ENCODE data around the gene PCGF3.

PCGF3 gene

DNA sequence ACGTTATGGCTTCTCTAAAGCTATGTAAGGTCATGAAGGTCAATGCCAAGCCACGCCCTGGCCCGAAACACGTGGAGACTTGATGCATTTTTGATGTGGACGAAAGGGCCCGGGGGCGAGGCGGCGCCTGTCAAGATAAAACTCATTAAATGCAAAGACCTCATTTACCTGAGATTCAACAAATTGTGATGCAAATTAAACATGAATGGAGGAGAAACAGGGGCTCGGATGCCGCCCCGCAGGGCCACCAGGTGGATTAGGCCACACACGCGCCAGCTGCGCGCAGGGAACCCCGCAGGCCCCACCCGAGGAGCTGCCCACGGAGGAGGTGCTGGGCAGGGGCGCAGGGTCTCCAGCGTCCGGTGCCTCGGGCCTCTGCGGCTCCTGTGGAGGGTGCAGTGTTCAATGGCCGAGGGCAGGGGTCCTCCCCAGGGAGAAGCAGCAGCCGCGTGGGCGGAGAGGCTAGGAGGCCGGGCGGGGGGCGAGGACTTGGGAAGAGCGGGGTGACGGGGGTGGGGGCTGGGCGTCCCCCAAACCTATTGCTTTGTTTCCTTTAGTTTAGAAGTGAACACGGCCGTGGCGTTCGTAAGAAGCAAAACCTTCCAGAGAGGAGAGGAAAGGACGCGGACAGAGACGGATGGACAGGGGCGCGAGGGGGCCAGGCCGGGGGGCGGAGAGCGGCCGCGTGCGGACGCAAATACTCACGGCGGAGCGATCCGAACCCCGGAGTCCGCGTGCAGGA, 79.9 kb downstream of the PCGF3 start:
- no peak for DNase-seq

- DNase-seq, result no peak
Measured at GRCh38 chr4:786074-786741, 80.6 kb downstream of the PCGF3 start.

DNA sequence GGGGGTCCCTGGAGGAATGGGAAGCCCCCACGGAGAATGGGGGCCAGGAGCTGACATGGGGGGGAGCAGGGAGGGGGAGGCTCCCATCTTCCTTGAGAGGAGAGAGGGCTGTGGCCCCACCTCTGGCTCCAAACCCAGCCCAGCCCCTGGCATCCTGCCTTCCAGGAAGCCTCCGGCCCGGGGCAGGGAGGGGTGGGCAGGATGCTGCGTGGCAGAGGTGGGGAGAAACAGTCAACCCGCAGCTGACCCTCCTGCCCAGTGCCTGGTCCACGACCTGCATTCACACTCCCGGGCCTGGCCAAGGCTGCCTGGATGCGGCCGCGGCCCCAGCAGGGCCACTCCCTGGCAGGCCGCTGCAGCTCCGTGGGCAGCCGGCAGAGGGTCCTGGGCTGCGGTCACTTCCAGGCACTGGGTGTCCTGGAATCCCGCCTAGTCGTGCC, 81.2 kb downstream of the PCGF3 start:
- no peak for DNase-seq

- no peak for DNase-seq
Measured at GRCh38 chr4:787561-787981, 81.9 kb downstream of the PCGF3 start.

- no peak for DNase-seq
Measured at GRCh38 chr4:788006-788635, 82.5 kb downstream of the PCGF3 start.

GRCh38 chr4:788636-789297, 83.1 kb downstream of the PCGF3 start:
- DNase-seq, result no peak

DNA sequence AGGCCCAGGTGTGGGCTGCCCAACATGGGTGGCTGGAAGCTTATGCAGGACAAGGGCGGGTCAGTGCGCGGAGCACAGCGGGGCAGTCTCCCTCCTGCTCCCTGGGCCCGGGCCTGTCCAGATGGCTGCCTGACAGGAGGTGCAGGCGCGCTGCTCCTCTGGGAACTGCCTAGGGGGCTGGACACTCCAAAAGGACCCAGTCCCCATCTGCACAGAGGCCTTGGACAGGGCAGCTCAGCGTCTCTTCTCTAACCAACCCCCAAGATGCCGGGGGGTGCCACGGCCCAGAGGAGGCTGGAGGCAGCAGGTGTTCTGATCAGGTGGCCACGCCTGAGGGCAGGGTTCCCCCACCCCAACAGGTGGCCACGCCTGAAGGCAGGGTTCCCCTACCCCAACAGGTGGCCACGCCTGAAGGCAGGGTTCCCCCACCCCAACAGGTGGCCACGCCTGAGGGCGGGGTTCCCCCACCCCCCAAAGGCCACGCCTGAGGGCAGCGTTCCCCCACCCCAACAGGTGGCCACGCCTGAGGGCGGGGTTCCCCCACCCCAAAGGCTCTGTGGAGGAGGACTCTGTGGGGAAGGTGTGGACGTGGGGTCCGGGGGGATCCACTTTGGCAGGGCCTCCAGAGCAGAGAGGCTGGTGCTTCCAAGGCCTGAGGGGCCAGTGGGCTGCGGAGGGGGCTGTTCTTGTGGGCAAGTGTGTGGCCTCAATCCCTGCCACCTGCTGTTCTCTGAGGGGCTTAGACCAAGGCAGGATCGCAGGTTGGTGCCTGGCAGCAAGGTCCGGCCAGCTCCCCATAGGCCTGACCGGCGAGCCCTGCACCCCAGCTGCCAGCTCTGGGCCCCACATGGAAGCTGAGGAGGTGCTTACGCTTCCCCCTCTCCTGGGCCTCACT, 84.2 kb downstream of the PCGF3 start:
- no peak for DNase-seq

GRCh38 chr4:790466-790820, 84.8 kb downstream of the PCGF3 start:
- DNase-seq, result no peak

GRCh38 chr4:791252-791897, 85.7 kb downstream of the PCGF3 start:
- no peak for DNase-seq

DNA sequence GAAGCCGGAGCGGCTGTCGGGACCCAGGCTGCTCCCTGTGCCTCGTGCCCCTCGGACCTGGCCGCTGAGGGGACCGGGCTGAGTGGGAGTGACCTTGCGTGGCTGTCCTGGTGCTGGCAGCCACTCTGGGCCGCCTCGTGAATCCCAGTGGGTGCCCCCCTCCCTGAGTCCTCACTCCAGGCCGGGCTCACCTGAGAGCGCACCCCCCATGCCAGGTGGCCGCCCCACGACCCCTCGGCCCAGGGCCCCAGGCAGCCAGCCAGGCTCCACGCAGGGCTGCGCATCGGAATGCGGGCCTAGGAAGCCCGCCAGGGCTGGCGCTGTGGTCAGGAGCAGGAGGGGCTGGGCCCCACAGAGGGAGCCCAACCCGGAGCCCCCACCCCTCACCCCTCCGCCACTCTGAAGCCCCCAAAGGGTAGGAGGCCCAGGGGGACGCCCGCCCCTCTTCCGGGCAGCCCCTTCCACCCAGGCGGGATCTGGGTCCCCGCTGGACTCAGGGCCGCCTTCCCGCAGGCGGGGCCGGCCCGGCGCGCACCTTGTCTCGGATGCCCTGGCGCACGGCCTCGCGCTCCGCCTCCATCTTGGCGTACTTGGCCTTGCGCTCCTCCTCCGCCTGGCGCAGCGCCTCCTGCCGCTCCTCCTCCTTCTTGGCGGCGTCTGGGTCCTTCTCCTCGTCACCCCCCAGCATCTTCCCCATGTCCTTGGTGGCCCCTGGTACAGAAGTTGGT, 86.4 kb downstream of the PCGF3 start:
- peak in 1 of 4 experiments; percentile 25 for DNase-seq

GRCh38 chr4:792626-793092, 87.0 kb downstream of the PCGF3 start:
- peak in 1 of 4 experiments; percentile 18 for DNase-seq

DNA sequence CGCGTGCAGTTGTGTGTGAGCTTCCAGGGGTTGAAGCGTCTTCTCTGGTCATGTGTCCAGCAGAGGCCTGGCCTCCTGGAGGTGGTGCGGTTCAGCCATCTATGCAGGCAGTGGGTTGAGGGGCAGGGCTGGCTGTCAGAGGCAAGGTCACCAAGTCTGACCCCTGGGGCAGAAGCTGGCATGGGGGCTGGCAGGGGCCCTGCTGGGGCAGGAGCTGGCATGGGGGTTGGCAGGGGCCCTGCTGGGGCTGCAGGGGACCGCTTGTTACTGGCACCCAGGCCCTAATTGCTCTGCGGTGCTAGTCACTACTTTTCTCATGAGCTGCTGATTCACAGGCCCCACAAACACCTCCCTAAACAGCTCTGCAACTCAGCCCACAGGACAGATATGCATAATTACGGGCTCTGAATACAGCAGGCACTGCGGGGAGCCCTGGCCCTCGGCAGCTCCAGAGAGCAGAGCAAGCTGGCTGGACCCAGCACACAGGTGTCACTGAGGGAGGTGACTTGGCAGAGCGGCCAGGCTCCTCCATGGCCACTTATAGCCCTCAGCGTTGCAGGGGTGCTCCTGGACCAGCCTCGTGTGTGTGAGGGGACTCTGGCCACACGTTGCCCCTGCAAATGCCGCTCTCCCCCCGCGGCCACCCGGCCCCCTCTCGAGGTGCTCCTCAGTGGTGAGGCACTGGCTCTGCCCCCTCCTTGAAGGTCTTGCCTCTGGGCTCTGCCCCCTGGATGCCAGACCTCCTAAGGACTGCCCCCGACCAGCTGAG, 87.6 kb downstream of the PCGF3 start:
- no peak for DNase-seq

GRCh38 chr4:793941-794621, 88.4 kb downstream of the PCGF3 start:
- no peak for DNase-seq

- no peak for DNase-seq
Measured at GRCh38 chr4:794900-795725, 89.5 kb downstream of the PCGF3 start.

DNA sequence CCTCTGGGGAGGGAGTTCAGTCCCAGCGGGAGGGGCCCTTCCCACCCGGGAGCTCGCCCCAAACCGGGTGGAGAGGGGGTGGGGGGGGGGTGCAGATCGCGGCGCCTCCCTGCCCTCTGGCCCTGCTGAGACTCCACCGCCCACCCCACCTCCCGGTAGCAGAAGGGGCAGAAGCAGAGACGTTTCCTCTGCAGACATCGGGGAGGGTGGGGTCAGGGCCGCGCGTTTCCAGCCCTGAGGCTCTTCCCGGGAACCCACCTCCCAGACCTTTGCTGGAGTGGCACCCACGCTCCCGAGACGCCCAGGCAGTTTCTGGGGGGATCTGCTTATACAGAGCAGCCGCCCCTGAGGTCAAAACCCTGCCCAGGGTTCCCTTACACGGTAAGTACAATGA, 90.1 kb downstream of the PCGF3 start:
- DNase-seq, result no peak

GRCh38 chr4:796206-796605, 90.6 kb downstream of the PCGF3 start:
- DNase-seq, result no peak

GRCh38 chr4:797066-797465, 91.4 kb downstream of the PCGF3 start:
- no peak for DNase-seq

- no peak for DNase-seq
Measured at GRCh38 chr4:801436-802124, 95.9 kb downstream of the PCGF3 start.
